GM19372 (cell line): ENCODE measurements around the gene AHNAK2.

Experiments
- ATAC-seq: cut with Tn5 transposase; IDR thresholded peaks from one replicate; pipeline ENCODE4 v1.9.1; 2021; ENCODE audit warnings: mild to moderate bottlenecking, low read depth, moderate library complexity; ENCODE audit not compliant: unreplicated experiment

AHNAK2 gene

DNA sequence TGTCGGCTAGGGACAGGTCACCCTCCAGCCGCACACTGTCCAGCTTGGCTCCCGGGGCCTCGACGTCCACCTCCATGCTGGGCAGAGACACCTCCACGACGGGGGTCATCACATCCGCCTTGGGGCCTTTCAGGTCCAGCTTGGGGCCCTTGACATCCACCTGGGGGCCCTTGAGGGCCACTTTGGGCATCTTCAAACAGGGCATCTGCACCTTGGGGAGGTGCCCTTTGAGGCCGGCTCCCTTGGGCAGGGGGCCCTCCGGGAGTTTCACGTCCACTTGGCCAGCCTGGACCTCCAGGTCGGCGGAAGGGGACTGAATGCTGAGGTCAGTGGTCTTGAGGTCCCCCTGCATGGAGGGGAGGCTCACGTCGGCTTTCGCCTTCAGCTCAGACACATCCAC lies 35.6 kb downstream of the AHNAK2 start:
- ATAC-seq, result no peak

DNA sequence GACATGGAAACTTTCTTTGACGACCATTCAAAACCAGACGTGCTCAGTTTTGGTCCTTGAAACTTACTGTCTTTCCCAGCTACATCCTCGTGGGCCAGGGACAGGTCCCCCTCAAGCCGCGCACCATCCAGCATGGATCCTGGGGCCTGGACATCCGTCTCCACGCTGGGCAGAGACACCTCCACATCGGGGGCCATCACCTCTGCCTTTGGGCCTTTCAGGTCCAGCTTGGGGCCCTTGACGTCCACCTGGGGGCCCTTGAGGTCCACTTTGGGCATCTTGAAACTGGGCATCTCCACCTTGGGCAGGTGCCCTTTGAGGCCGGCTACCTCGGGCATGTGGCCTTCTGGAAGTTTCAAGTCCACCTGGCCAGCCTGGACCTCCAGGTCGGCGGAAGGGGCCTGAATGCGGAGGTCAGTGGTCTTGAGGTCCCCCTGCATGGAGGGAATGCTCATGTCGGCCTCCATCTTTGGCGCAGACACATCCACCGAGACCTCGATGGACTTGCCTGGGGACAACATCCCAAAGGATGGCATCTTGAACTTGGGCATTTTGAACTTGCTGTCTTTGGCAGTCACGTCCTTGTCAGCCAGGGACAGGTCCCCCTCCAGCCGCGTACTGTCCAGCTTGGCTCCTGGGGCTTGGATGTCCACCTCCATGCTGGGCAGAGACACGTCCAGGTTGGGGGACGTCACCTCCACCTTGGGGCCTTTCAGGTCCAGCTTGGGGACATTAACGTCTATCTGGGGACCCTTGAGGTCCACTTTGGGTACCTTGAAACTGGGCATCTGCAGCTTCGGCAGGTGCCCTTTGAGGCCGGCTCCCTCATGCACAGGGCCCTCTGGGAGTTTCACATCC lies 36.4 kb downstream of the AHNAK2 start:
- no peak for ATAC-seq

DNA sequence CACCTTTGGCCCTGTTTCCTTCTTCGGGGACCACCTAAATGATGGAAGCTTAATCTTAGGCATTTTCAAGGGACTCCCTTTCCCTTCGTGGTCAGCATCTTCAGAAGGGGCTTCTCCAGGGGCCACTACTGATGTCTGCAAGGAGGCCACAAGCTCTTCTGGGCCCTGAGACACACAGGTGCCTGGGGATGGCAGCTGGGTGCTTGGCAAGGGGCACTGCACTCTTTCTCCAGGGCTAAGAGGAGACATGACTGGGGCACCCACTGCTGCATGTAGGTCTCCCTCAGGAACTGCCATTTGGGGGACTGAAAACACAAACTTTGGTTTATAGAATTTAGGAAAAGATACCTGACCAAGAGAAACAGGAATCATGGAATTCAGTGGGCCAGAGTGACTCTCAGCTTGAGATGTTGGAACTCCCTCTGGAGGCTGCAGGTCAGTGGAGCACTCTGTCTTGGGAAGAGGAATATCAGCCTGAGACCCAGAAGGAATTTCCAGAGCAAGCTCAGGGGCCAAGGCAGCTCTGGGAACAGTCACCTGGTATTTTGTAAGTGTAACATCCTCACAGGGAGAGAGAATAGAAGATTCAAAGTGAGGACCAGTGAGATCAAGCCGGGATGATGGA lies 37.5 kb downstream of the AHNAK2 start:
- ATAC-seq, result no peak

DNA sequence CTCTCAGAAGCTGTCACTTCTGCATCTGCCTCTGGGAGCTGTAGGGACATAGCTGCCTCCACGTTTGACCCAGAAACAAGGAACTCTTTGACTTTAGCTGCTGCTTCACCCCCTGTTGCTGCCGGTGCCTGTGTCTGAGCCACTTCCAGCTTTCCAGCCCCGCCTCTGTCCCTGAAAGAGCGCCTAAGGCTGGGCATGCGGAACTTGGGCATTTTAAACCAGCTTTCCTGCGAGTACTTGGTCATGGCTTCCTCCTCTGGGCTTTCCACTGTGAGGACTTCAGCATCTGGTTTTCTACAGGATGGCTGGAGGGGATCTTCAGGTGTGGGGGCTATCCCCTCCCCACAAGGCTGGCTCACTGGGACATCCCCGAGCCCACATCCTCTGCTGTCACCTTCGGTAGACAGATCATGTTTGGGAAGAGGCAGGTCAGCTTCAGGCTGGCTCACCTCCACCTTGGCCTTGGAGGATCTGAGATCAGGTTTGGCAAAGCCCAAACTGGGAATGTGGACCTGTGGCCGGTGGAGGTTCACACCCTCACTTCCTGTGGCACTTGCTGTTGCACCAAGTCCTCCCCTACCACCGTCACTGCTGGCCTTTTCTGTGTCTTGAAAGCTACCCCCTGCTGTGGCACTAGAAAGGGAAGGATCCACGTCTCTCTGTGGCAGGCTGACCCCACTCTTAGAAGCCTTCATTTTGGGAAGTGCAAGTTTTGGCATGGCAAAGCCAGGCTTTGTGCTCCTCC lies 38.3 kb downstream of the AHNAK2 start:
- ATAC-seq, result no peak

DNA sequence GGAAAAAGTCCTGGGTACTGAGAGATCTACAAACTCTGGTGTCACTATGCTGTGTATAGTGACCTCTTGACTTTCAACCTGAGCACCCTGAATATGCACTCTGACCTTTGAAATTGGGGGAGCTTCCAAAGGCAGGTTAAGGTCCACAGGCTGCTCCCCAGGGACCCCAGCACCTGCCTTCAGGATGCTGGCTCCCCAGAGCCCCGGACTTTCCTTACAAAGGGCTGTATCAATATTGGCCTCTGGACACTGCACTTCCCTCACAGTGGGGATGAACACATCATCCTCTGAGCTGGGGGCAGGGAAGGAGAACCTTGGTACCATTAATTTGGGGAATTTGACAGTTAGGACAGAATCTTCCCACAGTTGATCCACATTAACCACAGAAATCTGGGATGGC lies 39.2 kb downstream of the AHNAK2 start:
- no peak for ATAC-seq

- no peak for ATAC-seq
These were observed 39.7 kb downstream of the AHNAK2 start for GRCh38 chr14:104938436-104938835.

DNA sequence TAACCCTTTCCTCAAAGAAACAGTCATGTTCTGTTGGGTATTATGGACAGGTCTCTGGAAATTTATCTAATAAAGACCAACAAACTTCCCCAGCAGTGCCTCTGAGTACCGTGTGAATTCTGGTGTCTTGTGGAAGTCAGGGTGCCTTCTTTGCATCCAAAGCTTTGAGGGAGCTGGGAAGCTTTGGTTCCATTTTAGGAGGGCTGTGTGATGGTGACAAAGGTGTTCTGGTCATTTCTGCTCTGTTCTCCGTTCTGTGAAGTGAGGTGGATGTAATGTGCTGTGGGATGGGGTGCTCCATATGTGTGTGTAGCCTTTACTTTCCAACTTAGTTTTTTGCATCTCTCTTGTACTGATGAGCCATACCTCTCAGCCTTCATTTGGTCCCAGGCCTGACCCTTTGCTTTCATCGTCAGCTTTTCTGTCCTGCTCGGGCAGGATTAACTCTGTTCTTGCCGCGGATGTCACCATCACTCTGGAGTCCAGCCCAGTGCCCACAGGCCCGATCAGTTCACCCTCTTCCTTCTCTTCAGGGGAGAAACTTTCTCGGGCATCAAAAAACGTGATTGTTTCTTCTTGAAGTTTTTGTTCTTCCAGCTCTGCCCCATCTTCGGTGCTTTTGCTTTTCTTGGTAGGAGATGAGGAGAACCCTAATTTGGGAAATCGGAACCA lies 40.3 kb downstream of the AHNAK2 start:
- ATAC-seq, result no peak

- ATAC-seq, result no peak
These were observed 41.0 kb downstream of the AHNAK2 start for GRCh38 chr14:104937161-104937560.

DNA sequence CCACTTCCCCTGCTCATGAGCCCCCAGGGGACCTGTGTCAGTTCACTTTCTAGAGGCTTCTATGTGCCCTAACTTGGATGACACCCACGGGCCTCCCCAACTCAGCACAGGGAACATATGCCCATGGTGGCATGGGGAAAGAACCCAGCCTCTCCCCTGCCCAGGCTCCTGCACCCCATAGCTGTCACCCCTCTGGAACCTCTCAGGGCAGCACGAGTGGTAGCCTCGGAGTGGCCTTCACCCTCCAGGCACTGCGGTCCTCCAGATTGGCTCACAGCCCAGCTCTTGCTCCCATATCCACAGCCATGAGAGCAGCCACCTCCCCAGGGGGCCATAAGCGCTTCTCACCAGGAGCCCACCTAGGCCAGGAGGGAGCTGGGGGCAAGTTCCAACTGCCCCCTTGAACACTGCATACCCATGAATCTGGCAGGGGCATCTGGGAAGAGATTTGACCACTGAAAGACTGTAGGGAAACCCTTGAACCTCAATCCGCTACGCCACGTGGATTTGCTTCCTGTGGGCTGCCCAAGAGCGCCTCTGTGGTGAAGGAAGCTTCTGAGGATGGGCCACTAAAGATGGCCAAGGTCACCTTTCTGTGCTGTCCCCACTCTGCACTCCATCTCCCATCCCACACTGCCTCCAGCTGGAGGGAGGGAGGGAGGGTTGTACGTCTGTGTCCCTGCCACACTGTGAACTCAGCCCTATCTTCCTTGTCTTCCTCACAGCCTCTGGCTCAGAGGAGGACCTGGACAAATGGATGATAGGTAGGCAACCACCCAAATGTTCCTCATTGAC lies 41.6 kb downstream of the AHNAK2 start:
- ATAC-seq, result no peak

- ATAC-seq, result no peak
These were observed 42.2 kb downstream of the AHNAK2 start for GRCh38 chr14:104935955-104936354.

GRCh38 chr14:104935026-104935650 lies 43.0 kb downstream of the AHNAK2 start:
- no peak for ATAC-seq

GRCh38 chr14:104933746-104934733 lies 44.1 kb downstream of the AHNAK2 start:
- ATAC-seq, result no peak

DNA sequence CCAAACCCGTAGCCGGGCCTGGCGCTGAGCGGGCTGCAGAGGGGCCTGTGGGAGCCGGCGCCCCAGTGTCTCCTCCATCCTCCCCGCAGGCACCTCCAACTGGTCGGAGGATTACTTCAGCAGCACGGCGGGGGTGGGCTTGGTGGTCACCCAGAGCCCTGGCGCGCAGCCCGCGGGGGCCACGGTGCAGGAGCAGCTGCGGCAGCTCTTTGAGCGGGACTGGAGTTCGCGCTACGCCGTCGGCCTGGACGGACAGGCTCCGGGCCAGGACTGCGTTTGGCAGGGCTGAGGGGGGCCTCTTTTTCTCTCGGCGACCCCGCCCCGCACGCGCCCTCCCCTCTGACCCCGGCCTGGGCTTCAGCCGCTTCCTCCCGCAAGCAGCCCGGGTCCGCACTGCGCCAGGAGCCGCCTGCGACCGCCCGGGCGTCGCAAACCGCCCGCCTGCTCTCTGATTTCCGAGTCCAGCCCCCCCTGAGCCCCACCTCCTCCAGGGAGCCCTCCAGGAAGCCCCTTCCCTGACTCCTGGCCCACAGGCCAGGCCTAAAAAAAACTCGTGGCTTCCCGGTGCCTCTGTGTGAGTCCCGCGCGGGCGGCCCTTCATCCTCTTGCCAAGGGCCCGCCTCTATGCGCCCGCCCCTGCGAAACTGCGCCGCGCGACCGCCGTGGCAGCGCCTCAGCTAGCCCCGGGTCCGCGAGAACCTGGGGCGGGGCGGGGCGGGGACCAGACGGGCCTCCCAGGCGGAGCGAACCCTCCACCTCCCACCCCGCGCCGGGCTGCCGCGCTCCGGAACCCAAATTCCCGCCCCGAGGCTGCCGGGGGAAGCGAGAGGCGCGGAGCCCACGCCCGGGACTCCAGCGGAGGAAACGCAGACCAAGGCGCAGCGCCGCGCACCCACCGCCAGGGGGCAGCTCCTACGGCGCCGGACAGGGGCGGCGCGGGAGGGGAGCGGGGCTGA lies 45.2 kb downstream of the AHNAK2 start:
- ATAC-seq, result peak; percentile 62

DNA sequence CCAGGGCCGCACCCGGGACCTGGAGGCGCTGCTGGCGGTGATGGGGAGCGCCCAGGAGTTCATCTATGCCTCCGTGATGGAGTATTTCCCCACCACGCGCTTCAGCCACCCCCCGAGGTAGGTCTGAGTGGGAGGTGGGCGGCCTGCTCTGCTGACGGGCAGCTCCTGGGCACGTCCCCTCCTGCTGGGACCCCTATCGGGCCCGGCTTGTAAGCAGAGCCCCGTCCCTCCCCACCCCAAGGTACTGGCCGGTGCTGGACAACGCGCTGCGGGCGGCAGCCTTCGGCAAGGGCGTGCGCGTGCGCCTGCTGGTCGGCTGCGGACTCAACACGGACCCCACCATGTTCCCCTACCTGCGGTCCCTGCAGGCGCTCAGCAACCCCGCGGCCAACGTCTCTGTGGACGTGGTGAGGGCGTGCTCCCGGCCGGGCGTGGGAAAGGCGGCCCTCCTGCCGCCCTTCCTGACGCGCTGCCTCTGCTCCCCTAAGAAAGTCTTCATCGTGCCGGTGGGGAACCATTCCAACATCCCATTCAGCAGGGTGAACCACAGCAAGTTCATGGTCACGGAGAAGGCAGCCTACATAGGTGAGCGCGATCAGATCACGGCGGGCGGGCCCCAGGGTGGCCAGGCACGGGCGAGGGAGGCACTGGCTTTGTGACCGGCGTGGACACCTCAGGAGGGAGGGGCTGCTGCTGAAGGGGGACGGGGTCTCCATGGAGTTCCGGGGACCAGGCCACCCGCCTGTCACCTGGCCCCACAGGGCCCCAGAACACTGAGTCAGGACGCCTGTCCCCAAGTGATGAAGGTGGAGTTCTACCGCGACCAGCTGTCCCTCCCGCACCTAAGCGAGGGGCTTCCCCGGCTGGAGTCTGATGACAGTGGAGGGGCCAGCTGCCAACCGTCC lies 46.2 kb downstream of the AHNAK2 start:
- no peak for ATAC-seq

DNA sequence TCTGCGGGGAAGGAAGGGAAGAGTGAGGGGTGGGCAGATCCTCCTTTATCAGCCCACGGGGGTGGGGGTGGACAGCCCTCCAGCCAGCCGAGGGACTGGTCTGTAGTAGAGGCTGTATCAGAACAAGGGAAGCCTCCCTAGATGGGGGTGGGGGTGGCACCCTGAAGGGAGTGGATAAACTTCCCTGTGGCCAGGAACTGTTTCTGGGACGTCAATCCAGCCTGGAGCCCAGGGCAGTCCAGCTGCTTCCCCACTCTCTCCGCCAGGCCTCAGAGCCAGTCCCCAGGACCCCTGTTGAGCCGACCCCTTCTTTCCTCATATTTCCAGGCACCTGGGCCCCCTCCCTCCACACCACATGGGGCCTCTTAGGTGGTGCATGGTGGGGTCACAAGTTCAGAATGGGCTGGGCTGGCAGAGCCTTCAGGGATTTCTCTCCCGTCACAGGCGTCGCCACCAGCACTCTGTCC lies 46.8 kb downstream of the AHNAK2 start:
- ATAC-seq, result no peak
